ENCODE measurements around the gene S100B. TPM values are rescaled to one million over a fixed set of nuclear protein-coding genes. Genes with fewer than 3 reads are reported as not detected.
"Not testable (repeated sequence)": the region's sequence is repeated elsewhere in the genome, so short reads cannot be mapped to it uniquely, and the experiment has no call there.

The S100B gene
- 10 to 100 TPM in 1 of 4 donors, 1 to 10 TPM in 3; 2.6 to 16.6 (median 4.8) TPM for polyA plus RNA-seq (ENCODE audit: insufficient read length in 4 of 4)

DNA sequence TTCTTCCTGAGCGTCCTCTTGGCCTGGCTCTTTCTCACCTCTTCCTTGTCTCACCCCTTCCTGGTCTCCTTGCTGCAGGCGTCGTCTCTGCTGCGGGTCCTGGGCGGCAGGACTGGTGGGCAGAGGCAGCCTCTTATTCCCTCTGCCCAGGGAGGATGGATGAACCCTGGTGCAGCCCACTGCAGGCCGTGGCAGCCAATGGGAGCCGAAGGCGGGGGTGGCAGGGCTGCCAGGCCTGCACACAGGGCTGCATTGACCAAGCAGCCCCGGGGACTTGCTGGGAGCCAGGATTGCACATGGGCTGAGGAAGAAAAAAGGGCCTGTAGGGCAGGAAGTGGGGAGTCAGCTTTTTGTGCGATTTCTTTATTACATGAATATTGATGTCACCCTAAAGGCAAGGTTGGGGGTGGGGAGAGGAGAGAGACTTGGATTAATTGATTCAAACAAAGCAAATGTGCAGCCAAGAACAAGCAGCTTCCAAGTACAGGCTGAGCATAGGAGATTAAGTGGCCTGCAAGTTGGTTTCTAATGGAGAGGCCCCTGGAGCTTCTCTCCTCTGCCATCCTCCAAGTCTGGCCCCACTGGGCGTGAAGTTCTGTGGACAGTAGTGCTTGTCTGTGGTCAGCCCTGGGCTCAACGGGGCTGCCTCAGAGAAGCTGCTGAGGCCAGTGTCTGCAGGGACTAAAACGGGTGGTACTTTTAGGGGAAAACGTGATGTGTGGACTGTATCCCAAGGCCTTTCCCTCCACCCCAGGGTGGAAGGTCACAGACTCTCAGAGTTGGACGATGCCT, at the start of gene S100B:
Gene S100B (minus strand): TSS at position 108 of the 792 bp plus-strand sequence. CDS start 2,667 bp downstream, outside the sequence.
- DNase-seq (ENCODE audit: low read depth in 4 of 4, low spot score in 3 of 4), result no peak

DNA sequence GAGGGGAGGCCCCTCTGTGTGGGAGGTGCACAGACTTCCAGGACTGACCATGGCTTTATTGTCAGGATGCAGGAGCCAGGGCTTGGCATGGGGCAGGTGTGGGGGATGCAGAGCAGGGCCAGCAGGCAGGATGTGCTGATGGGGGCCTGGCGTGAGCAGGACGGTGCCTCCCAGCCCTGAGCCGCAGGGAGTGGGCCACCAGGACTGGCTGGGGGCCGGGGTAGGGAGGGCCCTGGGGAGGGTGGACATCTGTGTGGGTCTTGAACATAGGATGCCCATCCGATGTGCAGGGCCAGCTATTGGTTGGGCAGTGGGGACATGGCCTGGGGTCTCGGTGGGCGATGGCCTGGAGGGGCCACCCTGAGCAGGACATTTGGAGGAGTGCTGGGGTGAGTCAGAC, 46.2 kb upstream of the S100B start:
- no peak for DNase-seq (ENCODE audit: low read depth in 4 of 4, low spot score in 3 of 4)

DNA sequence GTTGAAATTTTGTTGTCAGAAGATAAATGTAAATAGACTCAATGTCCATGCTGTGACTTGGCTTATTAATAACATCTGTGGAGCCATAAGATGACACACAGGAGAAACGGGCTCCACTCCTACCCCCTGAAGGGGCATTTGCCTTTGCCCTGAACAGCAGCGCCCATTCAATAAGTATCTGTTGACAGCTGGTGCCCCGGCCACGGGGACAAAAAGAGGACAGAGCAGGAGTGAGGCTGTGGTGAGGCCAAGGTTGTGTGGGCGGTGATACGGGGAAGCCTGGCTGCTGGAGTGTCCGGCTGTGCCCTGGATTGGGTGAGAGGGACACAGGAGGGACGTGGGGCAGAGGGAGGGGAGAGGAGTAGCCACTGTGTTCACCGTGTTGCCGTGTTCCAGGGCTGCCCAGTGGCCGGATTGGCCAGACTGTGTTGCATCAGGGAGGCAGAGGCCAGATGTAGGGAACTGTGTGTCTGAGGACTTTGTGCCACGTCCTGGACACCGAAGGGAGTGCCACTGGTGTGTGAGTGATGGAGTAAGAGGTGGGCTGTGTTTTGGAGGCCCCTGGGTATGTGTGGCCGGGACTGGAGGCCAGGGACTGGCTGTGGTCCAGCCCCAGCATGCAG, 45.7 kb upstream of the S100B start:
- no peak for DNase-seq (ENCODE audit: low read depth in 4 of 4, low spot score in 3 of 4)

GRCh38 chr21:46649356-46649755, 44.5 kb upstream of the S100B start:
- no peak for DNase-seq (ENCODE audit: low read depth in 4 of 4, low spot score in 3 of 4)

- no peak for DNase-seq (ENCODE audit: low read depth in 4 of 4, low spot score in 3 of 4)
These were observed 43.7 kb upstream of the S100B start for GRCh38 chr21:46648539-46648938.

DNA sequence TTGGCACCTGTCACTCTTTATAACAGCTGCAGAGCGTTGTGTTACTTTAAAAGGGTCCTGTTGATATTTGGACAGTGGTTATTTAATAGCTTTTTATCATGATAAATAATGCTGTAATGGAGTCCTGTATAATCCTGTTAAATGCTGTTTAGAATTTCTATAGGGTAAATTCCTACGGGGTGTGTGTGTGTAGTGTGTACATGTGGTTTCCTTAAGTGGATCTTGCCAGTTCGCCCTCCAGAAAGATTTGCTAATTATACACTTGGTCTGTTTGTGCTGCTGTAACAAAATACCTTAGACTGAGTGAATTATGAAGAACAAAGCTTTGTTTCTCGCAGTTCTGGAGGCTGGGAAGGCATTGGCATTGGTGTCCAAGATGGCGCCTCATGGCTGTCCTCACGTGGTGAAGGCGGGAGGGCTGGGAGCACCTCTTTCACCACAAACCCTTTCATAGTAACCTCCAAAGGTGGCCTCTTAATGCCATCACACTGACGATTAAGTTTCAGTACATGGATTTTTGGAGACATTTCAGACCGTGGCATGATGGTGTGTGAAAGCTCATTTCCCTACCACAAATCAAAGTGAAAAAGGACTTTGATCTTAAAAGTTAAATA, 41.8 kb upstream of the S100B start:
- no peak for DNase-seq (ENCODE audit: low read depth in 4 of 4, low spot score in 3 of 4)

GRCh38 chr21:46645840-46646239, 41.0 kb upstream of the S100B start:
- DNase-seq (ENCODE audit: low read depth in 4 of 4, low spot score in 3 of 4), result no peak

DNA sequence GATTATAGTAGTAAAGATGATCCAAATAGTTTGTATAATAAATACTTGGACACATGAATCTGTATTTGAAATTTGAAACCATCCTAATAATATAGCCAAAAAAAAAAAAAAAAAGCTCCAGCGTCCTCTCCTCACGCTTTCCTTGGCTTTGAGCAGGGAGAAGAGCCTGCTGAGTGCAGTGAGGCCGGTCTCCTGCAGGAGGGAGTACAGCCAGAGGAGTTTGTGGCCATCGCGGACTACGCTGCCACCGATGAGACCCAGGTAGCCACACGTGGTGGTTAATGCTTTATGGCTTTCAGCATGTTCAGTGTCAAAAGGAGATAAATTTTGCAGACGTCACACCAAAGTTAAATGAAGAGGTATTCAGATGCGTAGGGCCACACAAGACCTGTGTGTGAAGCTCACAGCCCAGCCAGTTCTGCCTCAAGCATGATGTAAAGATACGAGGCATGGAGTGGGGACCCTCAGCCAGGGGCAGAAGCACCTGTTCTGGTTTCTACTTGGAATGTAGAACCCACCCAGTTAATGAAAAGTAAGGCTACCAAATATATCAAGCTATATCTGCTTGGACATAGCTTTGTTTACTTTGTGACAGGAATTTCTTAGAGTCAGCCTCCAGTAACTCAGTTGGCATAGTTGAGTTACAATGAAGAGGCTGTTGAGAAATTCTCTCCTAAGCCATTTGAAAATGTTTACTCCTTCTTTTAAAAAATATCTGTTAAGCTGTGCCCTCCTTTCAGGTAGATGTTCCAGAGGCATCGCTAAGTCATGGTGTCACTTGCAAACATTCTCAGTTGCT, 38.7 kb upstream of the S100B start:
- DNase-seq (ENCODE audit: low read depth in 4 of 4, low spot score in 3 of 4), result no peak

DNA sequence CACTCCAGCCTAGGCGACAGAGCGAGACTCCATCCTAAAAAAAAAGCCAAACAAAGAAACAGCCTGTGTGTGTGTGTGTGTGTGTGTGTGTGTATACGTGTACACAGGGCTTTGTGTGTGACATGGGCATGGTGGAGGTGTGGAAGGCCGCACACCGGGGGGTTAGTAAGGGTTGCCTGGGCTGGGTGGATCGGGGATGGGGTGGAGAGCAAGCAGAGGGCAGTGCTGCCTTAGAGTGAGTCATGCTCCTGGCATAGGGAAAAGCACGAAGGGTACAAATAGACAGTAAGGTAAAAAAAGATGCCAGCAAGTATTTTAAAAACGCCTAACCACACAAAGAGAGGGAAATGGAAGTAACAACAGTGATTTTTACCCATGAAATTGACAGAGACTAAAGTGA, 36.8 kb upstream of the S100B start:
- no peak for DNase-seq (ENCODE audit: low read depth in 4 of 4, low spot score in 3 of 4)

DNA sequence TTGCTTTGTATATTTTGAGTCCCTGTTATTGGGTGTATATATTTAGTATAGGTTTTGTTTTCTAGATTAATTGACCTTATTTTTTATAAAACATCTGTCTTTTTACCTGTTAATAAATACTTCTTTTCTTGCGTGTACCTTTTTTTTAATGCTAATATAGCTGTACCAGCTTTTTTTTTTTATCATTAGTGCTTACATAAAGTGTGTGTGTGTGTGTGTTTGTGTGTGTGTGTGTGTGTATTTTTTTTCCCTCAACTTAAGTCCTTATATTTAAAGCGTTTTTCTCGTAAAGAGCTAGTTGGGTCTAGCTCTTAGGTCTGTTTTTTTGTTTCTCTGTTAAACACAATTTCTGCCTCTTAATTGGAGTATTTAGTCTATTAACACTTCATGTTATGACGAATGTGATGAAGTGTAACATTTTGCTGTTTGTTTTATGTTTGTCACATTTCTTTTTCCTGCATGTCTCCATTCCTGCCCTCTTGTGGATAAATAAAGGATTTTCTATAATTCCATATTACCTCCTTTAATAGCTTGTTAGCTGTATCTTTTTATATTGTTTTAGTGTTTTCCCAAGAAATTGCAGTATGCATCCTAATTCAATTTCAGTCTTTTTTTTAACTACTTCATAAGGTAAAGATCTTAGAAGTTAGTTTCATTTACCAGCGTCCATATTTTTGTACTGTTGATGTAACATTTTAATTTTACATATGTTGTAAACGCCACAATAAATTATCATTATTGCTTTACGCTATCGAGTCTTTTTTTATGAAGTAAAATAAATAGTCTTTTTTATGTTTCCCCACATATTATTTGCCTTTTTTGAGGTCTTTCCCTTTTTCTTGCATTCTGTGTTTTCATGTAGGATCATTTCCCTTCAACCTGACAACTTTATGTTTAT, 34.9 kb upstream of the S100B start:
- DNase-seq (ENCODE audit: low read depth in 4 of 4, low spot score in 3 of 4), result no peak

DNA sequence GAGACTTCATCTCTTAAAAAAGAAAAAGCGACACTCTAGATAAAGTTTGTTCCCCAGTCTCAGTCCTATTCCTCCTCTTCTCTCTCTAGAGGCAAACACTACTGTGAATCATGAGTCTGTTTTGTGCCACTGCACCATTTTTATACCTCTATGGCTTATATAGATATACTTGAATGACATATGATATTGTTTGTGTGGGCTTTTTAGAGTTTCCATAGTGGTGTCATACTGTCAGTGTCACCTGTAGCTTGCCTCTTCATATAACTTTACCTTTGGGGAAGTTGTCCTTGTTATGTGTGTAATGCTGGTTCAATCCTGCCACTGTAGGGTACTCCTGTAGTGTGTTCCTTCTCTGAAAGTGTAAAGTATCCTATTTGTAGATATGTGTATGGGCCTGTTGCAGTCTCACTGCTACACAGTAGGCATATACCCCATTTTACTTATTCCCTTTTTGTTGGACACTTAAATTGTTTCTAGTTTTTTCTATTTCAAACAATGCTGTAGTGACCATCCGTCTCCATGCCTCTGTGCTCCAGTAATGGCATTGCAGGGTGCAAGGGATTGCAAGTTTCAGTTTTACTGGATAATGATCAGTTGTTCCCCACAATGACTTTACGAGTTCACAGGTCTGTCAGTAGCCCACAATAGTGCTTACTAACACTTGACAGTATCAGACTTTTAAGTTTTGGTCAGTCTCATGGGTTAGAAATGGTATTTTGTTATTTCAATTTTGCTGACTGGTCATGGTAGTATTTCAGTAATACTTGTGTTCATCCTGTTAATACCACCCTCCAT, 33.3 kb upstream of the S100B start:
- DNase-seq (ENCODE audit: low read depth in 4 of 4, low spot score in 3 of 4), result no peak

DNA sequence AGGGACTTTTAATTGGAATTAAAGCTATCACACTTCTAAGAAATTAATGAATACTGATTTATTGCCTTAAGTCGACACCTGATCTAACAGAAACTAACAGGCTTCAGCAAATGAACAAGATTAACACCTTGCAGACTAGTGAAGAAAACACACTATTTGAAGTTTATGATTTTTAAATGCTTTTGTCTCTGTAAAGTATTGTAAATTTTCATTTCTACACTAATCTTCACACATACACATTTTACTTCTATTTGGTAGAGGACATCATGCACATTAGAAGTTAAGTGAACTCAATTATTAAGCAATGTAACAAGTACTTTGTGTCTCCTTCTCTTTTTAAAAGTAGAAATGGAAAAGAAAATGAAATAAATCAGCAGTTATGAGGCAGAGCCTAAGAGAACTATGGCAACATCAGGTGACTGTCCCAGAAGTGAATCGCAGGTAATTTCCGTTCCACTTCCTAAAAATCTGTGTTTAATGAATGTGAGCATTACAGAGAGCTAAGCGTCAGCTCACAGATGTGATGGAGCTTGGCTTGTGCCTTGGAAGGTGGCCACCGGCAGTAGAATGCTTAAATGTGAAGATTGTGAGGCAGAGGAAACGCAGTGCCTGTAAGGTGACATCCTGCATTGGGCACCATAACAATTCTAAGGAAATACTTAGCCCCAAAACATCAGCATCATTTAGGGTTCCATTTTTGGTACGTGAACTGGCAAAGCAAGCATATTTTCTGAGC, 31.8 kb upstream of the S100B start:
- no peak for DNase-seq (ENCODE audit: low read depth in 4 of 4, low spot score in 3 of 4)

DNA sequence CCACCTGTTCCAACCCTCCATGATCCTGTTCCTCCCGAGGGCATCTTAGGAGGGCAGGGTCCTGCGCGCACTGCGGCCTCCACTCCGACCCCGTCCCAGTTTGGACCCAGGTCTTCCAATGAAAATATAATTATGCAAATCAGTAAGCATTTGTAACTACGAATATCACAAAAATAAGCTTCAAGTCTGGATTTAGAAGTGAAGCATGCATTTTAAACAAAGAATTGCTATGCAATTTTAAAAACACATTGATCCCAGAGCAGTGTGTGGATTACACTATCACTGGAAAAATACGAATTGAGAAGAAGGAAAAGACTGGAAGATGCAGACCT, 31.3 kb upstream of the S100B start:
- no peak for DNase-seq (ENCODE audit: low read depth in 4 of 4, low spot score in 3 of 4)

DNA sequence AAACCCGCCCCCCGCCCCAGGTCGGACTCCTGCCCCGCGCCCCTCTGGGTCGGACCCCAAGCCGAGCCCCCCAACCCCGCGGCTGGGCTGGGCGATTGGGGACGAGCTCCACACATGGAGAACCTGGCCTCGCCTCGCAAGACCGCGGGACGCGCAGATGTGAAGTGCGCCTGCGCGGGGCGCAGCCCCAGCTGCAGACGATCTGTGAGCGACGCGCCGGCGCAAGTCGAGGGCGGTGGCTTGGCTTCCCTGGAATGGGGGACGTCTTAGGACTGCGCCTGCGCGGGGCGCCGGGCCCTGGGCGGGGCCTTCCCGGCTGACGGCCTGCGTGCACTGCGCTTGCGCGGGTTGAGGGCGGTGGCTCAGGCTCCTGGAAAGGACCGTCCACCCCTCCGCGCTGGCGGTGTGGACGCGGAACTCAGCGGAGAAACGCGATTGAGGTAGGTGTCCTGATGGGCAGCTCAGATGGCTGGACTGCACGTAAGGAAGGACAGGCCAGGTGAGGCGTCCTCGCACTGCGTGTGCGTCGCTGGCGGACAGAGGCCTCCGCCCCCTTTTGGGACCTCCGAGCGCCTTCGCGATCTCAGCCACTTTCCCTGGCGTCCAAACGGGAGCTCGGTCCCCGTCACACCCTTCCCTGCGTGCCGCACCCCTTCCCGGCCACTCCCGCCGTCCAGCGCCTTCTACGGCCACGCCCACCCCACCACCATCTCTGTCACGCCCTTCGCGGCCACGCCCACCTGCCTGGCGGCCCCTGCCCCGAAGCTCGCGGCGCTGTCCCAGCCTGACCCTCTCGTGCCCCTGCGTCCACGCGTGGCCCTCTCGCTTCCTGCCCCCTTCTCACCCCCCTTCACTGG, 30.7 kb upstream of the S100B start, which contains the start of gene PRMT2:
Gene PRMT2 (plus strand): TSS at position 351 of the 857 bp plus-strand sequence. CDS start 1,278 bp downstream, outside the sequence.
- peak; percentile 91 to 96 (median 94) for DNase-seq (ENCODE audit: low read depth in 4 of 4, low spot score in 3 of 4)

- DNase-seq (ENCODE audit: low read depth in 4 of 4, low spot score in 3 of 4), result peak; percentile 74 to 85 (median 80)
These were observed 30.1 kb upstream of the S100B start for GRCh38 chr21:46634966-46635323.

GRCh38 chr21:46634427-46634826, 29.5 kb upstream of the S100B start:
- no peak for DNase-seq (ENCODE audit: low read depth in 4 of 4, low spot score in 3 of 4)

DNA sequence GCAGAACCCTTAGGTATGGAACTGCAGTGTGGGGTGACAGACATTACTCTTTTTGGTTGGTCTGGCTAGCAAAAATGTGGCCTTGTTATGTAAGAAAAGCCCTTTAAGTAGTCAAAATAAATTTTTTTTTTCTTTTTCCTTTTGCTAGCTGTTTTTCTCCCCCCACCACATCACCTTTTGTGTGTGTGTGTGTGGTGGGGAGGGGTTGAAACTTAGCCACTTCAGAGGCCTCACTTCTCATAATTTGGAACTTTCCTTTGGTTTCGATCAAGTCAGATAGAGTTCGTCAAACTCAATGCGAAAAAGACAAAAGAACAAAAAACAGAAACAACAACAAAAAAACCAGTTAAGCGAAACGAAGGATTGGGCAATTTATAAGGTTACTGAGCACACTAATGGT, 28.7 kb upstream of the S100B start:
- no peak for DNase-seq (ENCODE audit: low read depth in 4 of 4, low spot score in 3 of 4)

GRCh38 chr21:46630915-46631314, 26.0 kb upstream of the S100B start:
- not testable (repeated sequence) for DNase-seq (ENCODE audit: low read depth in 4 of 4, low spot score in 3 of 4)
